ENCODE data around the gene NEURL2.

The NEURL2 gene

DNA sequence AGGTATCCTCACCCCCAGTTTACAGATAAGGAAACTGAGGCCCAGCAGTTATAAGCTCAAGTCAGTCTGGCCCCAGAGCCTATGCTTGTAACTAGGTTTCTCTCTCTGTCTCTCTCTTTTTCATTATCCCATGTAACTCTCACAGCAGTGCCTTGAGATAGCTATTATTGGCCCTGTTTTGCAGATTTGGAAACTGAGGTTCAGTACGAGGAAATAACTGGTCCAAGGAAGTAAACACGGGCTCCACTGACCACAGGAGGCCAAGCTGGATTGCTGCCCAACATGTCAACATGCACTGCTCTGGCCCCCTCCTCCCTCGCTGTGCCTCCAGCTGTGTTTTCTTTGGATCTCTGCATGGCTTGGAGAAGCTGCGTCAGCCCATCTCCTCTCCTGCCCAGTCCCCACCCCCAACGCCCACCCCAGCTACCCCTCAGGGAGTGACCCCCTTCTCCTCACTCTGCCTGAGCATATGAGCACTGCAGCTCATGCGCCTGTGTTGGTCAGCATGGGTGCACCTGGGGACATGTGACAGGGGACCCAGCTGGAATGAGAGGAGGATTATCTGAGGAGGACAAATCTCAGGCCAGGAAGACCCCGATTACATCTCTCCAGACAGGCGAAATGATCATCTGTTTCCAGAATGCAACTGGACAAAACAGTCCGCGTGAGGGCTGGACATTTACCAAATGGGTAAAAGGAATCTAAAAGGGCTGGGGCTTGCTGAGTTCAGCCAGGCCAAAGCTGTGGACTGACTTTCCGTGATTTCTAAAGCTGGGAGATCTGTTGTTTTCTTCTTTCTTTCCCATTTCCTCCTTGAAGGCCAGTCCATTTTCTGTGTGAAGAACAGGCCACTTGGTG is 28.8 kb upstream of the NEURL2 start:
- Histone ChIP-seq H3K27me3 (ENCODE audit: control insufficient read depth in 3 of 3, insufficient read depth in 3 of 3, low read depth in 1 of 3, low read length in 3 of 3) (peaks cover 0 to 3% (median 0%) of the 10 kb centered on the region in 3 experiments), H2AK5ac (ENCODE audit: low read depth, low read length) (no peak overlapping the region), H2BK12ac (ENCODE audit: low read length) (no peak overlapping the region), H3K79me1 (ENCODE audit: low read depth, low read length) (no peaks in the 10 kb centered on the region), H3K27ac (replicated peaks; ENCODE audit: low read length) (no peak overlapping the region), H4K91ac (ENCODE audit: low read depth, low read length, poor library complexity) (no peak overlapping the region), H2BK15ac (ENCODE audit: low read length) (no peak overlapping the region), H3K9me3 (replicated peaks in 1 of 2; ENCODE audit: control insufficient read depth in 2 of 2, insufficient read depth in 1 of 2, low read depth in 1 of 2, low read length in 2 of 2) (no peaks in the 10 kb centered on the region), H3K4me1 (ENCODE audit: control insufficient read depth in 2 of 2, insufficient read depth in 1 of 2, low read depth in 1 of 2, low read length in 2 of 2) (peaks cover 0 to 8% of the 10 kb centered on the region in 2 donors), H3K9ac (ENCODE audit: low read depth, low read length, poor library complexity) (no peak overlapping the region), H2BK120ac (ENCODE audit: low read depth, low read length) (no peak overlapping the region), H2BK5ac (ENCODE audit: low read length) (no peak overlapping the region), H3K36me3 (replicated peaks in 1 of 2; ENCODE audit: control insufficient read depth in 2 of 2, insufficient read depth in 2 of 2, low read length in 2 of 2) (no peaks in the 10 kb centered on the region), H3K14ac (ENCODE audit: low read length) (no peak overlapping the region), H3K18ac (ENCODE audit: low read length) (no peak overlapping the region), H3K4ac (ENCODE audit: low read length) (no peak overlapping the region), H3K23ac (ENCODE audit: low read depth, low read length, poor library complexity) (no peak overlapping the region), H2AFZ (ENCODE audit: low read length) (peak overlapping the region; percentile 36), H4K8ac (ENCODE audit: low read depth, low read length) (no peak overlapping the region), H3K4me3 (ENCODE audit: low read length in 2 of 2) (no peak overlapping the region), H3K4me2 (ENCODE audit: insufficient read depth, low read length, poor library complexity, severe bottlenecking) (no peak overlapping the region)
- no CpG with 5 or more reads among the region's 11 CpGs for WGBS, 2 donors (ENCODE audit: extremely low coverage in 2 of 2, insufficient read length in 2 of 2, insufficient replicate concordance in 1 of 2)
- no peak for DNase-seq (ENCODE audit: low spot score)

DNA sequence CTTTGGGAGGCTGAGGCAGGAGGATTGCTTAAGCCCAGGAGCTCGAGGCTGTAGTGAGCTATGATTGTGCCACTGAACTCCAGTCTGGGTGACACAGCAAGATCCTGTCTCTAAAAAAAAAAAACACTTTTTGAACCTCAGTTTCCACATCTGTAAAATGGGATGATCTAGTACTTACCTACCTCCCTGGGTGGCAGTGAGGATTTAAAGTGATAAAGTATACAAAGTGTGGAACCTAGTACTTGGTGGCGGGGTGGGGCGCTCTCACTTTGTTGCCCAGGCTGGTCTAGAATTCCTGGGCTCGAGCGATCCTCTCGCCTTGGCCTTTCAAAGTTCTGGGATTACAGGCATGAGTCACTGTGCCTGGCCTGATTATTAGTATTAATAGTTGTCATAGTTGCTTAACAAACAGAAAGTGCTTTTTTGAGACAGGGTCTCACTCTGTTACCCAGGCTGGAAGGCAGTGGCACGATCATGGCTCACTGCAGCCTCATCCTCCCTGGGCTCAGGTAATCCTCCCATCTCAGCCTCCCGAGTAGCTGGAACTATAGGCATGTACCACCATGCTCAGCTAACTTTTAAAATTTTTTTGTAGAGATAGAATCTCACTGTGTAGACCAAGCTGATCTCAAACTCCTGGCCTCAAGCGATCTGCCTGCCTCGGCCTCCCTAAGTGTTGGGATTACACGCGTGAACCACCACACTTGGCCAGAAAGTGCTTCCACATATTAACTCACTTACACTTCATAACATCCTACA is 27.9 kb upstream of the NEURL2 start:
- H3K4ac ChIP-seq (ENCODE audit: low read length) = no peak overlapping the region
- no peak overlapping the region for H3K14ac ChIP-seq (ENCODE audit: low read length)
- no peaks in the 10 kb centered on the region for H3K36me3 ChIP-seq (replicated peaks in 1 of 2; ENCODE audit: control insufficient read depth in 2 of 2, insufficient read depth in 2 of 2, low read length in 2 of 2)
- no peak overlapping the region for H3K9ac ChIP-seq (ENCODE audit: low read depth, low read length, poor library complexity)
- DNase-seq (ENCODE audit: low spot score) = no peak
- no peak overlapping the region for H4K91ac ChIP-seq (ENCODE audit: low read depth, low read length, poor library complexity)
- no peak overlapping the region for H3K23ac ChIP-seq (ENCODE audit: low read depth, low read length, poor library complexity)
- no peak overlapping the region for H3K4me3 ChIP-seq (ENCODE audit: low read length in 2 of 2)
- no peak overlapping the region for H4K8ac ChIP-seq (ENCODE audit: low read depth, low read length)
- no peak overlapping the region for H3K27ac ChIP-seq (replicated peaks; ENCODE audit: low read length)
- WGBS, 2 donors (ENCODE audit: extremely low coverage in 2 of 2, insufficient read length in 2 of 2, insufficient replicate concordance in 1 of 2) = no CpG with 5 or more reads among the region's 12 CpGs
- peaks cover 0 to 8% of the 10 kb centered on the region in 2 donors for H3K4me1 ChIP-seq (ENCODE audit: control insufficient read depth in 2 of 2, insufficient read depth in 1 of 2, low read depth in 1 of 2, low read length in 2 of 2)
- H3K27me3 ChIP-seq (ENCODE audit: control insufficient read depth in 3 of 3, insufficient read depth in 3 of 3, low read depth in 1 of 3, low read length in 3 of 3) = peaks cover 0 to 3% (median 0%) of the 10 kb centered on the region in 3 experiments
- no peak overlapping the region for H3K4me2 ChIP-seq (ENCODE audit: insufficient read depth, low read length, poor library complexity, severe bottlenecking)
- no peak overlapping the region for H2AK5ac ChIP-seq (ENCODE audit: low read depth, low read length)
- no peak overlapping the region for H2AFZ ChIP-seq (ENCODE audit: low read length)
- no peak overlapping the region for H2BK120ac ChIP-seq (ENCODE audit: low read depth, low read length)
- no peaks in the 10 kb centered on the region for H3K79me1 ChIP-seq (ENCODE audit: low read depth, low read length)
- H2BK15ac ChIP-seq (ENCODE audit: low read length) = no peak overlapping the region
- no peak overlapping the region for H3K18ac ChIP-seq (ENCODE audit: low read length)
- H2BK12ac ChIP-seq (ENCODE audit: low read length) = no peak overlapping the region
- H3K9me3 ChIP-seq (replicated peaks in 1 of 2; ENCODE audit: control insufficient read depth in 2 of 2, insufficient read depth in 1 of 2, low read depth in 1 of 2, low read length in 2 of 2) = no peaks in the 10 kb centered on the region
- H2BK5ac ChIP-seq (ENCODE audit: low read length) = no peak overlapping the region

DNA sequence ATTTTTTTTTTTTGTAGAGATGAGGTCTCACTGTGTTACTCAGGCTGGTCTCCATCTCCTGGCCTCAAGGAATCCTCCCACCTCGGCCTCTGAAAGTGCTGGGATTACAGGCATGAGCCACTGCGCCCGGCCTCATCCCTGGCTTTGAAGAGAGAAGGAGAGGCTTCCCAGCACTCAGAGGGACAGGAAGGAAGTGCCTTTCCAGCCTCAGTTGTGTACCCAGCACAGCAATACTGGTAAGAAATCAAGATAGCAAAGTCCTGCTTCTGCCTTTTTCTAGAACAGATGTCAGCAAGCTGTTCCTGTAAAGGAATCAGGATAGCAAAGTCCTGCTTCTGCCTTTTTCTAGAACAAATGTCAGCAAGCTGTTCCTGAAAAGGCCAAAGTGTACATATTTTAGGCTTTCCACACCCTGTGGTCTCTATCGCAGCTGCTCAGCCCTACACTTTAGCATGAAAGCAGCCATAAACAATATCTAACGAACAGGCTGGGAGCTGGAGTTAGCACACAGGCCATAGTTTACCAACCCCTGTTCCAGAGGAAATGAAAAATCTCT is 27.3 kb upstream of the NEURL2 start:
- WGBS, 2 donors (ENCODE audit: extremely low coverage in 2 of 2, insufficient read length in 2 of 2, insufficient replicate concordance in 1 of 2) = no CpG with 5 or more reads among the region's 5 CpGs
- H3K18ac ChIP-seq (ENCODE audit: low read length) = no peak overlapping the region
- H3K27ac ChIP-seq (replicated peaks; ENCODE audit: low read length) = no peak overlapping the region

DNA sequence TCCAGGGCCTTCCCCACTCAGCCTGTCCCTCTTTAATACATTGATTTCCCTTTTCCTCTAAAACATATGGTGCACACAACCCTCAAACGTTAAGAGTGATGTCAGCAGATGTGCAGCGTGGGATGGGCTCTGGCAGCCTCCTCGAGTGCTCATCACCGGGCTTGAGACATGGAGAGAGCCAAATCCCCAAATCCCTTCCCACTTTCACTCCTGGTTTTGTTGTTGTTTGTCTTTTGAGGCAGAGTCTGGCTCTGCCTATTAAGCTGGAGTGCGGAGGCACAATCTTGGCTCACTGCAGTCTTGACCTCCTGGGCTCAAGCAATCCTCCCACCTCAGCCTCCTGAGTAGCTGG is 26.8 kb upstream of the NEURL2 start:
- Histone ChIP-seq H2BK12ac (ENCODE audit: low read length) (no peak overlapping the region), H2BK5ac (ENCODE audit: low read length) (no peak overlapping the region), H3K27ac (replicated peaks; ENCODE audit: low read length) (no peak overlapping the region), H2BK120ac (ENCODE audit: low read depth, low read length) (no peak overlapping the region), H2AFZ (ENCODE audit: low read length) (peak overlapping the region; percentile 75), H3K27me3 (ENCODE audit: control insufficient read depth in 3 of 3, insufficient read depth in 3 of 3, low read depth in 1 of 3, low read length in 3 of 3) (peaks cover 0 to 3% (median 0%) of the 10 kb centered on the region in 3 experiments), H4K91ac (ENCODE audit: low read depth, low read length, poor library complexity) (no peak overlapping the region), H3K4ac (ENCODE audit: low read length) (no peak overlapping the region), H3K14ac (ENCODE audit: low read length) (no peak overlapping the region), H3K4me1 (ENCODE audit: control insufficient read depth in 2 of 2, insufficient read depth in 1 of 2, low read depth in 1 of 2, low read length in 2 of 2) (peaks cover 0 to 8% of the 10 kb centered on the region in 2 donors), H2AK5ac (ENCODE audit: low read depth, low read length) (no peak overlapping the region), H3K9me3 (replicated peaks in 1 of 2; ENCODE audit: control insufficient read depth in 2 of 2, insufficient read depth in 1 of 2, low read depth in 1 of 2, low read length in 2 of 2) (no peaks in the 10 kb centered on the region), H3K4me3 (ENCODE audit: low read length in 2 of 2) (no peak overlapping the region), H3K4me2 (ENCODE audit: insufficient read depth, low read length, poor library complexity, severe bottlenecking) (no peak overlapping the region), H3K36me3 (replicated peaks in 1 of 2; ENCODE audit: control insufficient read depth in 2 of 2, insufficient read depth in 2 of 2, low read length in 2 of 2) (no peaks in the 10 kb centered on the region), H3K23ac (ENCODE audit: low read depth, low read length, poor library complexity) (no peak overlapping the region), H3K9ac (ENCODE audit: low read depth, low read length, poor library complexity) (no peak overlapping the region), H3K18ac (ENCODE audit: low read length) (no peak overlapping the region), H3K79me1 (ENCODE audit: low read depth, low read length) (no peaks in the 10 kb centered on the region), H4K8ac (ENCODE audit: low read depth, low read length) (no peak overlapping the region), H2BK15ac (ENCODE audit: low read length) (no peak overlapping the region)
- WGBS, 2 donors (ENCODE audit: extremely low coverage in 2 of 2, insufficient read length in 2 of 2, insufficient replicate concordance in 1 of 2) = no CpG with 5 or more reads among the region's 5 CpGs
- DNase-seq (ENCODE audit: low spot score) = no peak

More for the DNA sequence above, 27.3 kb upstream of the NEURL2 start:
- H2AK5ac ChIP-seq (ENCODE audit: low read depth, low read length) = no peak overlapping the region
- H3K27me3 ChIP-seq (ENCODE audit: control insufficient read depth in 3 of 3, insufficient read depth in 3 of 3, low read depth in 1 of 3, low read length in 3 of 3) = peaks cover 0 to 3% (median 0%) of the 10 kb centered on the region in 3 experiments
- no peaks in the 10 kb centered on the region for H3K79me1 ChIP-seq (ENCODE audit: low read depth, low read length)
- H3K4me3 ChIP-seq (ENCODE audit: low read length in 2 of 2) = no peak overlapping the region
- H2BK5ac ChIP-seq (ENCODE audit: low read length) = no peak overlapping the region
- no peak for DNase-seq (ENCODE audit: low spot score)
- no peak overlapping the region for H3K14ac ChIP-seq (ENCODE audit: low read length)
- H3K4ac ChIP-seq (ENCODE audit: low read length) = no peak overlapping the region
- H2BK12ac ChIP-seq (ENCODE audit: low read length) = no peak overlapping the region
- no peak overlapping the region for H3K4me2 ChIP-seq (ENCODE audit: insufficient read depth, low read length, poor library complexity, severe bottlenecking)
- H2BK120ac ChIP-seq (ENCODE audit: low read depth, low read length) = no peak overlapping the region
- H2BK15ac ChIP-seq (ENCODE audit: low read length) = no peak overlapping the region
- peaks cover 0 to 8% of the 10 kb centered on the region in 2 donors for H3K4me1 ChIP-seq (ENCODE audit: control insufficient read depth in 2 of 2, insufficient read depth in 1 of 2, low read depth in 1 of 2, low read length in 2 of 2)
- H3K9me3 ChIP-seq (replicated peaks in 1 of 2; ENCODE audit: control insufficient read depth in 2 of 2, insufficient read depth in 1 of 2, low read depth in 1 of 2, low read length in 2 of 2) = no peaks in the 10 kb centered on the region
- no peaks in the 10 kb centered on the region for H3K36me3 ChIP-seq (replicated peaks in 1 of 2; ENCODE audit: control insufficient read depth in 2 of 2, insufficient read depth in 2 of 2, low read length in 2 of 2)
- H3K23ac ChIP-seq (ENCODE audit: low read depth, low read length, poor library complexity) = no peak overlapping the region
- peak overlapping the region; percentile 75 for H2AFZ ChIP-seq (ENCODE audit: low read length)
- no peak overlapping the region for H3K9ac ChIP-seq (ENCODE audit: low read depth, low read length, poor library complexity)
- no peak overlapping the region for H4K91ac ChIP-seq (ENCODE audit: low read depth, low read length, poor library complexity)
- no peak overlapping the region for H4K8ac ChIP-seq (ENCODE audit: low read depth, low read length)

Data from neuronal stem cell (in vitro differentiated cells).